ENCODE data around the gene IL19.

Gene IL19

GRCh38 chr1:206794294-206794908, 23.8 kb downstream of the IL19 start:
- in situ Hi-C loops (cut with MboI; ENCODE audit: low sequenced_read_pairs) = no loop called here

GRCh38 chr1:206796116-206796515, 25.5 kb downstream of the IL19 start:
- in situ Hi-C loops (cut with MboI; ENCODE audit: low sequenced_read_pairs) = no loop called here

GRCh38 chr1:206796981-206797402, 26.4 kb downstream of the IL19 start:
- in situ Hi-C loops (cut with MboI; ENCODE audit: low sequenced_read_pairs) = no loop called here

DNA sequence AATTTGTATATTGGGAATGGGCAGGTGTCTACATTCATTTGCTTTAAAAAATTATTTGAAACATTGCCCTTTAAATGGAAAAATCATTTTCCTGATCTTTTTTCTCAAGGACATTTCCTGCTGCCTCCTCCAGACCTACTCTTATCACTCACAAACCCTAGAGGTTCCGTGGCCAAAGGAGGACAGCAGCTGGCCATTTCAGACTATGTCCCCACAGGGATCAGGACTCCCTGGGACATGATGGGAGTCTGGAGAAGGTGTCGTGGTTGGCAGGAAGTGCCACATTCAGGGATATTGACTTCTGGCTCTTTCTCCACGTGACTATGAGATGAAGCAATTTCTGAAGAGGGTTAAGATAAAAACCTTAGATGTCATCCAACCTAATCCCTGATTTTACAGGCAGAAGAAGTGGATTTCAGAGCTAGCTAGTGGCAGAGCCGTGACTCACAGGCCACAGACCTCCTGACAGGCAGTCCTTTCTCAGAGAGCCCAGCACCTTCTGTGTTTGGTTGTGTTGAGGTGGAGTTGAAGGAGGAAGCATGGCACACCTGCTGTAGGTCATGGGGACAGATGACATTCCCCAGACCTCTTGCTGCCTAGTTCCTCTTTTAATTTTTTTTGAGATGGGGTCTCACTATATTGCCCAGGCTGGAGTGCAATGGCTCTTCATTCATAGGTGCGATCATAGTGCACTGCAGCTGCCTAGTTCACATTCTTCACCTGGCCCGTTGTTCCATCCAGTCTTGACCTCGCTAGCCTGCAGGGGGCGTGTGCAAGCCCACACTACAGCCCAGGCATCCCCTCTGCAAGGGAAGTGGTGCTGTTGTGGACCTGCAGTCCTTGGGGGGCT, 27.2 kb downstream of the IL19 start:
- in situ Hi-C loops (cut with MboI; ENCODE audit: low sequenced_read_pairs) = no loop called here

DNA sequence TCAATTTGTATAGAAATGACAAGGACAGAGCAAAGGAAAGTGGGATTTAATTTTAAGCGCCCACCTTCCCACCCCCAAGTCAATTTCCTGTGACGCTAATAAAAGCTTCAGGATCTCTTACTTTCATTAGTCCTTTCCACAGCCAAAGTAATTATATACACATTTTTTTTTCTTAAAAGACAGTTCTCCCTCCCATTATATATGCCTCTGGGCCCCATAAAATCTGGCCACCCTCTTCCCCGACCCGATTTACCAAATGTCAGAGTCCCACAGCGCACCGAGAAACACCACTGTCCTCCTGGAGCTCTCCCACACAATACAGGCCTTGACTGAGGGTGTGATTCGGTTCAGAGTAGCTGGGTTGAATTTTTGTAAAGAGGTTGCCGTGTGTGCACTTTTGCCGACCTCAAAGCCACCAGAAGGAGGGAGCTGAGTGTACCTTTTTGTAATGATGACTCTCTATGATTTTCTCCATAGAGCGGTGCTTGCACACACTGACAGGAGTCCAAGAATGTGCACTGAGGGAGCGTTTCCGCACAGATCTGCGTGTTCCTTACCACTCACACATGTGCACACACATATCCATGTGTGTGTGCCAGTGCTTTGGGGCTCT, 27.9 kb downstream of the IL19 start:
- in situ Hi-C loops (cut with MboI; ENCODE audit: low sequenced_read_pairs) = no loop called here

GRCh38 chr1:206799311-206799710, 28.7 kb downstream of the IL19 start:
- in situ Hi-C loops (cut with MboI; ENCODE audit: low sequenced_read_pairs) = no loop called here

GRCh38 chr1:206800411-206800810, 29.8 kb downstream of the IL19 start:
- in situ Hi-C loops (cut with MboI; ENCODE audit: low sequenced_read_pairs) = no loop called here

DNA sequence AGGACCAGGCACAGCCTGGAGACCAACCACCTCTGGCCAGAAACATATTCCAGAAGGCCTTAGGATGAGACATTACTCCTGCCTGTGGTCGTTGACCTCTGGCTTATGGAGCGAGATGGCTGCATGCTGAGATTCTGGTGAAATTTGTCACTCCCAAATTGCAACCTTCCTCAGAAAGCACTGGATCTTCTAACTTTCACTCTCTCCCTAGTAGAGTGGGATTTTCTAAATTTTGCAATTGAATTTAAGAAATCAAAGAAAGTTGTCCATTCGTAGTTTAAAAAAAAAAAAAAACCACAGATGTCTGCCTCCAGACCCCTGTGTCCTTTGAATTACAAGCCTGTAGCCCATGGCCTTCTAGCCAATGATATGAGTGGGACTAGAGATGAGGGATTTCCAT, 30.3 kb downstream of the IL19 start:
- in situ Hi-C loops (cut with MboI; ENCODE audit: low sequenced_read_pairs) = no loop called here

- in situ Hi-C loops (cut with MboI; ENCODE audit: low sequenced_read_pairs) = no loop called here
These were observed 30.9 kb downstream of the IL19 start for GRCh38 chr1:206801467-206801866.

DNA sequence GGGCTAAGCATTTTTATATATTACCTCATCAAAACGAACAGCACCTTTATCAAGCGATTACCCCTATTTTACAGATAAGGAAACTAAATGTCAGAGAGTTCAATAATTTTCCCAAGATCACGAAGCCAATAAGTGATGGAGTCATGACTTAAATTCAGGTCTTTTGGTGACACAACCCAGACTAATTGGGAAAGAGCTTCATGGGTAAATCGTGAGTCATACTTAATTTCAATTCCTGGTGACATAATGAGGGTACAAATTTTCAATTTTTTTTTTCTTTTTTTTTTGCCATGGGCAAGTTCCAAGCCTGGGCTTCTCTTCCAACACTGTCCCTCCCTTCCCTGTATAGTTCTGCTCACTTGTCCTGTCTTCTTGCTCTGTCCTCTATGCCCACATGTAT, 31.8 kb downstream of the IL19 start:
- in situ Hi-C loops (cut with MboI; ENCODE audit: low sequenced_read_pairs) = no loop called here

GRCh38 chr1:206803221-206803730, 32.7 kb downstream of the IL19 start:
- in situ Hi-C loops (cut with MboI; ENCODE audit: low sequenced_read_pairs) = no loop called here

DNA sequence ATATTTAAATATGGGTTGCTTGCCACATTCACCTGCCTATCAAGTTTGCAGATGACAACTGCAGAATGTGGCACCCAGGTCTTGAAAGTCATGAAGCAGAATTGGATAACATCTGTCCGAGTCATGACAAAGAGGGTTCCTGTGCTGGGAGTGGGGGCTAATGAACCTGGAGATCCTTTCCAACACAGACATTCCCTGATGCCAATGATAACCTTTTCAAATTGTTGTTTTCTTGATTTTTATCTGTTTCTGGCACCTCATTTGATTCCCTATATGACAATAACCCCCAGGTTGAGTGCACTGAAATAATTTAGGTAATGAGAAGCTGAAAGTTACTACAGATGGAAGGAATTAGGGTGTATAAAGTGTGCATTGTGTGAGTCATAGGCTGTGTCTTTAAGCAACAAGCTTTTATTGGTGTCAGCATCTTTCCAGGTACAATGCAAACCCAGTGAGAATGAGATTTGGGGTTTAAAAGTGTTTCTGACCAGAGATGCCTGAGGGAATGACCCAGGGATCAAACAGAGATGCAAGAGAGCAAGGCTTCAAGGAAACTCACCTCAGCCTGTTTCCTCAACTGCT, 33.7 kb downstream of the IL19 start:
- in situ Hi-C loops (cut with MboI; ENCODE audit: low sequenced_read_pairs) = no loop called here

GRCh38 chr1:206805357-206805756, 34.8 kb downstream of the IL19 start:
- in situ Hi-C loops (cut with MboI; ENCODE audit: low sequenced_read_pairs) = no loop called here

DNA sequence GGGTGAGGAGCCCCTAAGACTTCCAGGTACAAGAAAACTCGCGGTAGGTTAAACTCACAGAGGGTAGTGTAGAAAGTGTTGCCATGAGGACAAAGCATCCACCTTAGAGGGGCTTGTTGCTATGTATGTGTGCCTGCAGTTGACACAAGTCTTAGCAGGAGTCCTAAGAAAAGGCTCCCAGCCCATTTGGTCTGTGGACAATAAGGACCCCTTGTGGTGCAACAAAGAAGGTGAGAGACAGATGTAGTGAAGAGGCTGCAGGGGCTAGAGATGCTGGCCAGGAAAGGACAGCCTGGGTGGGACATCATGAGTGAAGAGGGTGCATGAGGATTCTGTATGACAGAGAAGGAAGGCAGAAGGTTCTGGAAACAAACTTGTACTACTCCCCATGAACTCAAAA, 38.0 kb downstream of the IL19 start:
- in situ Hi-C loops (cut with MboI; ENCODE audit: low sequenced_read_pairs) = no loop called here

GRCh38 chr1:206809504-206810084, 39.0 kb downstream of the IL19 start:
- in situ Hi-C loops (cut with MboI; ENCODE audit: low sequenced_read_pairs) = no loop called here

DNA sequence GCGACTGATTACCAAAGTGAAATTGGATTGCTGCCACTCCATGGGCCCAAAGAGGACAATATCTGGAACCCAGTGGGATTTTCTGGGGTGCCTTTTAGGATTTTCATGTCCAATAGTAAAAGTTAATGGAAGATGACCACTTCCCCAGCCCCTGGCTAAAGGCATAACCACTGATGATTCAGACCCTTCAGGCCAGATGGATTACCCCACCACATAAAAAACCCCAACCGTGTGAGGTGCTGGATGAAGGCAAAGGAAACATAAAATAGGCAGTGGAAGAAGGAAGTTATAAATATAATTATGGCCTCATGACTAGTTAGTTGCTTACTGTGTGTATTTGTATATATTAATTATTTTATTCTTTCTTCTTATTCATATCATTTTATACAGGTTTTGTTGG, 41.9 kb downstream of the IL19 start:
- in situ Hi-C loops (cut with MboI; ENCODE audit: low sequenced_read_pairs) = no loop called here

DNA sequence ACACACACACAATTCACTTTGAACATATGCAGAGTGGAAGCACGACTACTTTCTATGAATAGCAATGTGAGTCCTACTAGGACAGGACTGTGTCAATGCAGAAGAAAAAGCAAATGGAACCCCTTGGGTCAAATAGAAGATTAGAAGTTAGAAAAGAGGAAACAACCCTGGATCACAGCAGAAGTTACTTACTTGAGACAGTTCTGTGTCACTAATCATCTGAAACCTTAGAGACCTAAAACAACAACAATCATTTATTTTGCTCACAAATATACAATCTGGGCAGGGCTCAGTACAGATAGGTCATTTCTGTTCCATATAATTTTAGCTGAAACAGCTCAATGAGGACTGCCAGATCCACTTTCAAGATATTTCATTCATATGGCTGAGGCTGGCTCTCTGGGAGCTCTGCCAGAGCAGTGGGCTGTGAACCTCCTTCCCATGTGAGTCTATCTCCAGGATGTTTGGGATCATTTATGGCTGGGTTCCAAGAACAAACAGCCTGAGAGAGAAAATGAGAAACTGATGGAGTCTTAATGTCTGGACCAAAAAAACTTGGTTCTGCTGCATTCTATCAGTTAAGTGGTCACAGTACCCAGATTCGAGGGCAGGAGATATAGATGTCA, 44.3 kb downstream of the IL19 start:
- in situ Hi-C loops (cut with MboI; ENCODE audit: low sequenced_read_pairs) = no loop called here

- in situ Hi-C loops (cut with MboI; ENCODE audit: low sequenced_read_pairs) = no loop called here
These were observed 46.1 kb downstream of the IL19 start for GRCh38 chr1:206816390-206817287.

- in situ Hi-C loops (cut with MboI; ENCODE audit: low sequenced_read_pairs) = no loop called here
These were observed 50.9 kb downstream of the IL19 start for GRCh38 chr1:206821493-206821892.

- in situ Hi-C loops (cut with MboI; ENCODE audit: low sequenced_read_pairs) = no loop called here
These were observed 53.2 kb downstream of the IL19 start for GRCh38 chr1:206823727-206824126.
